ENCODE measurements around the gene UPK2.

DNA sequence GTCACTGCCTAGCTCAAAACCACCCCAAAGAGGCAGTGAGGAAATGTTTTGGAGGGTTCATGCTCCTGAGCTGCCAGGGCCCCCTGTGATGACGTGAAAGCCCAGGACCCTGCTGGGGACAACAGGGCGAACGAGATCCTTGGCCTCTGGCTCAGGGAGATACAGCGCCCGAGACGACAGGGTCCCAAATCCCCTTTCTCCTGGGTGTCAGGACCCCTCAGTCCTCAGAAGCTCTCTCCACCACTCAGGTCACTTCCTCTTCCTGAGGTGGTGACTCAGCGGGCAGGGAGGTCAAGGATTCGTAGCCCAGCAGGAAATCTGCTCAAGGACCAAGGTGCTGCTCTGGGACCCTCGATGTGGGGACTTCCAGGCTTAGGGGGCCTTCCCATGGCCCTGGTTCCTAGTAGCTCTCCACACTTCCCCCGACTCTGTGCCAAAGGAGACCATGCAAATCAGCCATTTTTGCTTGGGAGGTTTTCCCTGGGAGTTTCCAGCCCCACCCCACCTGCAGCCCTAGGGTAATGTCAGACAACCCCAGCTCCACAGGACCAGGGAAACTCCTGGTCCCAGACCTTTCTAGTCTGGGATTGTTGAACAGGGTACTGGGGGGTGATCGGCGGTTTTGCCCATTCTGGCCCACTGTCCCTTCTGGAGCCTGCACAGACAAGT is 43.2 kb upstream of the UPK2 start:
- TF ChIP-seq, protein P1, sequence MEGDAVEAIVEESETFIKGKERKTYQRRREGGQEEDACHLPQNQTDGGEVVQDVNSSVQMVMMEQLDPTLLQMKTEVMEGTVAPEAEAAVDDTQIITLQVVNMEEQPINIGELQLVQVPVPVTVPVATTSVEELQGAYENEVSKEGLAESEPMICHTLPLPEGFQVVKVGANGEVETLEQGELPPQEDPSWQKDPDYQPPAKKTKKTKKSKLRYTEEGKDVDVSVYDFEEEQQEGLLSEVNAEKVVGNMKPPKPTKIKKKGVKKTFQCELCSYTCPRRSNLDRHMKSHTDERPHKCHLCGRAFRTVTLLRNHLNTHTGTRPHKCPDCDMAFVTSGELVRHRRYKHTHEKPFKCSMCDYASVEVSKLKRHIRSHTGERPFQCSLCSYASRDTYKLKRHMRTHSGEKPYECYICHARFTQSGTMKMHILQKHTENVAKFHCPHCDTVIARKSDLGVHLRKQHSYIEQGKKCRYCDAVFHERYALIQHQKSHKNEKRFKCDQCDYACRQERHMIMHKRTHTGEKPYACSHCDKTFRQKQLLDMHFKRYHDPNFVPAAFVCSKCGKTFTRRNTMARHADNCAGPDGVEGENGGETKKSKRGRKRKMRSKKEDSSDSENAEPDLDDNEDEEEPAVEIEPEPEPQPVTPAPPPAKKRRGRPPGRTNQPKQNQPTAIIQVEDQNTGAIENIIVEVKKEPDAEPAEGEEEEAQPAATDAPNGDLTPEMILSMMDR (IDR thresholded peaks at IDR 0.05) = no peak
- no peak for TF ChIP-seq POLR2A (IDR thresholded peaks at IDR 0.05)

Data from uterus (tissue), 2 donors.